Nephron (organoid): ENCODE measurements around the gene MAL.

Experiments used
- H3K27ac Mint-ChIP-seq, 3 experiments: 2 replicates each; pipeline ENCODE4 v1.8.0; 2020; ENCODE audit warnings: mixed read lengths in 3 of 3, mild to moderate bottlenecking in 2 of 3, moderate library complexity in 1 of 3
- H3K27me3 Mint-ChIP-seq: 2 replicates; pipeline ENCODE4 v1.8.0; 2021; ENCODE audit warnings: low read depth, mild to moderate bottlenecking, moderate library complexity, mixed read lengths
- H3K36me3 Mint-ChIP-seq: 2 replicates; pipeline ENCODE4 v1.8.0; 2020; ENCODE audit warnings: low read depth, mixed read lengths
- H3K4me1 Mint-ChIP-seq: 2 replicates; pipeline ENCODE4 v1.8.0; 2020; ENCODE audit warnings: mixed read lengths
- H3K4me3 Mint-ChIP-seq, 3 experiments: 2 replicates each; pipeline ENCODE4 v1.8.0; 2020; ENCODE audit warnings: mild to moderate bottlenecking in 3 of 3, mixed read lengths in 3 of 3, moderate library complexity in 2 of 3
- H3K9me3 Mint-ChIP-seq: 2 replicates; pipeline ENCODE4 v1.8.0; 2020; ENCODE audit warnings: mixed read lengths
- TF ChIP-seq, protein P1 (sequence below), 3 experiments: fragments of 200-600 bp; sonication (generic); IDR thresholded peaks; one replicate each; pipeline ENCODE4 v1.5.0; 2021; ENCODE audit warnings: antibody characterized with exemption in 3 of 3; ENCODE audit not compliant: unreplicated experiment in 3 of 3

MAL gene

DNA sequence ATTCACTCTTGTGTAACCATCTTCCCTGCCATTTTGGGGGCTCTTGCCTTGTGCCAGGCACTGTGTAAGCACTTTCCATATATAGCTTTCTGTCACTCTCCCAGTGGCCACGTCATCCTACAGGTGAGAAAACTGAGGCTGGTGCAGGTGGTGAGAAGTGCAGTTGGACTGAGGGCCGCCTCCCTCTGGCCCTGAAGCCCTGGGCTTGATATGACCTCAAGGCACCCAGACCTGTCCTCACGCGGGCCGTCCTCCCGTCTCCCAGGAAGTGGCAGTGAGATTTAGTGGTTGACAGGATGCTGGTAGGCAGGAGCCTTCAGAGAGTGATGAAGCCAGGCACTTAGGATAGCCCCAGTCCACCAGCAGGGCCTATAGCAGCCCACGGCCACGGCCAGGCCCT, 30.5 kb downstream of the MAL start:
- H3K4me1 Mint-ChIP-seq = peaks cover 25% of the 10 kb centered on the region
- H3K27ac Mint-ChIP-seq = peak overlapping the region; percentile 69 to 99 (median 87)
- no peaks in the 10 kb centered on the region for H3K36me3 Mint-ChIP-seq
- H3K27me3 Mint-ChIP-seq = peaks cover 20% of the 10 kb centered on the region
- H3K4me3 Mint-ChIP-seq = no peak overlapping the region
- TF ChIP-seq, protein P1, sequence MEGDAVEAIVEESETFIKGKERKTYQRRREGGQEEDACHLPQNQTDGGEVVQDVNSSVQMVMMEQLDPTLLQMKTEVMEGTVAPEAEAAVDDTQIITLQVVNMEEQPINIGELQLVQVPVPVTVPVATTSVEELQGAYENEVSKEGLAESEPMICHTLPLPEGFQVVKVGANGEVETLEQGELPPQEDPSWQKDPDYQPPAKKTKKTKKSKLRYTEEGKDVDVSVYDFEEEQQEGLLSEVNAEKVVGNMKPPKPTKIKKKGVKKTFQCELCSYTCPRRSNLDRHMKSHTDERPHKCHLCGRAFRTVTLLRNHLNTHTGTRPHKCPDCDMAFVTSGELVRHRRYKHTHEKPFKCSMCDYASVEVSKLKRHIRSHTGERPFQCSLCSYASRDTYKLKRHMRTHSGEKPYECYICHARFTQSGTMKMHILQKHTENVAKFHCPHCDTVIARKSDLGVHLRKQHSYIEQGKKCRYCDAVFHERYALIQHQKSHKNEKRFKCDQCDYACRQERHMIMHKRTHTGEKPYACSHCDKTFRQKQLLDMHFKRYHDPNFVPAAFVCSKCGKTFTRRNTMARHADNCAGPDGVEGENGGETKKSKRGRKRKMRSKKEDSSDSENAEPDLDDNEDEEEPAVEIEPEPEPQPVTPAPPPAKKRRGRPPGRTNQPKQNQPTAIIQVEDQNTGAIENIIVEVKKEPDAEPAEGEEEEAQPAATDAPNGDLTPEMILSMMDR (IDR thresholded peaks at IDR 0.05; ENCODE audit: unreplicated experiment in 3 of 3) = no peak
- H3K9me3 Mint-ChIP-seq = no peaks in the 10 kb centered on the region

GRCh38 chr2:95056461-95057459, 31.3 kb downstream of the MAL start:
- Mint-ChIP-seq H3K27me3 (peaks cover 19% of the 10 kb centered on the region), H3K4me3 (no peak overlapping the region), H3K36me3 (no peaks in the 10 kb centered on the region), H3K27ac (peak overlapping the region; percentile 69 to 99 (median 87)), H3K4me1 (peaks cover 25% of the 10 kb centered on the region), H3K9me3 (no peaks in the 10 kb centered on the region)
- TF ChIP-seq, protein P1 (IDR thresholded peaks at IDR 0.05; ENCODE audit: unreplicated experiment in 3 of 3) = no peak

DNA sequence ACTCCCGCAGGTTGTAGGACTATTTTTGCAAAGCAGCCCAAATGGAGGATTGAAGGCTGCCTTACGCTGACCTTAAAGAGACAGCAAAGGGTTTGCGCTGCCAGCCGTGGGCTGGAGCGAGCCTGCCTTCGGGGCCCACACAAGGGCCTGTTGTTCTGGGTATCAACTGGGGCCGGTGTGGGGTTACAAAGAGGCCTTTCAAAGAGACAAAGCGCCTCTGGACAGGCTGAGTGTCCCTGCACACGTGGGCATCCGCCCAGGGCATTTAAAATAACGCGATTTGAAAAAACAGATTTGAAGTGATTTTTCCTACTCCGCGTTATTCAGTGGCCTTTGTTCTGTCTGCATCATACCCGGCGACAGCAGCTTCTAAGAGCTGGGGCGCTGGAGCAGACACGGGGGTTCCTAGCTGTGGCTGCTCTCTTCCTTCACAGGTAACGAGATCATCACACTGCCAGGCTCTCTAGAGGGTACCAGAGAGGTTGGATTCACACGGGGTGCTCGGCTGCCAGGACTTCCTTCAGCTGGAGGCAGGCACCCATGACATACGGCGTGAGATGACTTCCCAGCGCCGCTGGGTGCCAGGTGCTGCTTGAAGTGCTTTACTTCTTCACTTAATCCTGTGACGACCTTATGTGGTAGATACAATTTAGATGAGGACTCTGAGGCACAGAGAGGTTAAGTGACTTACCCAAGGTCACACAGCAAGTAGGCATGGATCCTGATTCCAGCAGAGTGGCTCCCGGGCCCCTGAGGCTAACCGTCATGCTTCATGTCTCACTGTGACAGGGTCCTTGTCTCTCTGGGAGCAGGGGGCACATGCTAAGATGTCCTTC, 32.2 kb downstream of the MAL start:
- no peaks in the 10 kb centered on the region for H3K9me3 Mint-ChIP-seq
- TF ChIP-seq, protein P1 (IDR thresholded peaks at IDR 0.05; ENCODE audit: unreplicated experiment in 3 of 3) = no peak

GRCh38 chr2:95058466-95058988, 33.0 kb downstream of the MAL start:
- no peaks in the 10 kb centered on the region for H3K36me3 Mint-ChIP-seq
- H3K27ac Mint-ChIP-seq = peak overlapping the region; percentile 97 to 99 (median 98)
- no peaks in the 10 kb centered on the region for H3K9me3 Mint-ChIP-seq
- TF ChIP-seq, protein P1 (IDR thresholded peaks at IDR 0.05; ENCODE audit: unreplicated experiment in 3 of 3) = no peak
- peaks cover 41% of the 10 kb centered on the region for H3K4me1 Mint-ChIP-seq
- H3K27me3 Mint-ChIP-seq = peaks cover 14% of the 10 kb centered on the region
- no peak overlapping the region for H3K4me3 Mint-ChIP-seq

More for the DNA sequence above, 32.2 kb downstream of the MAL start:
- Mint-ChIP-seq H3K4me1 (peaks cover 35% of the 10 kb centered on the region), H3K27ac (peak overlapping the region; percentile 62 to 99 (median 97)), H3K27me3 (peaks cover 19% of the 10 kb centered on the region), H3K36me3 (no peaks in the 10 kb centered on the region), H3K4me3 (no peak overlapping the region)

- Mint-ChIP-seq H3K9me3 (no peaks in the 10 kb centered on the region), H3K4me3 (peak overlapping the region in 2 of 3 experiments; percentile 21 to 63), H3K4me1 (peaks cover 46% of the 10 kb centered on the region), H3K36me3 (no peaks in the 10 kb centered on the region), H3K27me3 (peaks cover 11% of the 10 kb centered on the region), H3K27ac (peak overlapping the region; percentile 97 to 99 (median 98))
- TF ChIP-seq, protein P1 (IDR thresholded peaks at IDR 0.05; ENCODE audit: unreplicated experiment in 3 of 3) = no peak
These were observed 33.6 kb downstream of the MAL start for GRCh38 chr2:95058989-95059641.
